Mesodermal cell (in vitro differentiated cells): ENCODE measurements around the gene KCTD8.

Experiments used
- H3K27ac ChIP-seq: 2 replicates; pipeline ENCODE4 v1.7.0; 2013; ENCODE audit warnings: mild to moderate bottlenecking, low read depth, low read length, moderate library complexity; ENCODE audit not compliant: severe bottlenecking
- H3K36me3 ChIP-seq: 2 replicates; pipeline ENCODE4 v1.7.1; 2013; ENCODE audit warnings: mild to moderate bottlenecking, low read length, moderate library complexity; ENCODE audit not compliant: control insufficient read depth, insufficient read depth
- H3K4me1 ChIP-seq: one replicate; pipeline ENCODE4 v1.7.1; 2013; ENCODE audit warnings: mild to moderate bottlenecking, low read length; ENCODE audit not compliant: insufficient read depth, control insufficient read depth, poor library complexity, severe bottlenecking
- H3K4me3 ChIP-seq: 2 replicates; pipeline ENCODE4 v1.7.0; 2013; ENCODE audit warnings: low read length, control low read depth, mild to moderate bottlenecking; ENCODE audit not compliant: insufficient read depth, poor library complexity, severe bottlenecking; ENCODE audit errors: extremely low read depth
- H3K9me3 ChIP-seq: 2 replicates; pipeline ENCODE4 v1.7.1; 2013; ENCODE audit warnings: mild to moderate bottlenecking, low read length, moderate library complexity; ENCODE audit not compliant: control insufficient read depth
- WGBS, 2 experiments: methylation state at CpG; one replicate each; pipeline ENCODE4 v1.1.5; 2013; ENCODE audit warnings: missing lambda C conversion rate in 2 of 2; ENCODE audit not compliant: insufficient coverage in 2 of 2; 5-methylcytosine and 5-hydroxymethylcytosine counted together

Gene KCTD8

DNA sequence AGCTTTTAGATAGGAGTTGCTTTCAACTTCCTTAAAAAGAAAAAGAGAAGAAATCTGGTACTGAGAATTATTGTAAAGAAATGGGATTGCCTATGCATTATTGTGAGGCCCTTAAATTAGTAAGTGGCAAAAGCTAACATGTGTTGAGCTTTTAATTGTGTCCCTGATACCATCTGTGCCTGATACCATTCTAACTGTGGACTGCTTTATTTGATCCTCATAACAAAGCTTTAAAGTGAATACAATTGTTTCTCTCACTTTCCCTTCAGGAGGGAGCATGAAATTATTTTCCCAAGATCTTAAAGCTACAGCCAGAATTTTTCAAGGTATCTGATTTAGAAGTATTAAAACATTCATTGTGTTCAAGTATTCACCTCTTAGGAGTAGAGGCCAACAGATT lies 9.9 kb downstream of the KCTD8 start:
- Histone ChIP-seq H3K4me3 (no peak overlapping the region), H3K9me3 (no peaks in the 10 kb centered on the region), H3K36me3 (no peaks in the 10 kb centered on the region)

DNA sequence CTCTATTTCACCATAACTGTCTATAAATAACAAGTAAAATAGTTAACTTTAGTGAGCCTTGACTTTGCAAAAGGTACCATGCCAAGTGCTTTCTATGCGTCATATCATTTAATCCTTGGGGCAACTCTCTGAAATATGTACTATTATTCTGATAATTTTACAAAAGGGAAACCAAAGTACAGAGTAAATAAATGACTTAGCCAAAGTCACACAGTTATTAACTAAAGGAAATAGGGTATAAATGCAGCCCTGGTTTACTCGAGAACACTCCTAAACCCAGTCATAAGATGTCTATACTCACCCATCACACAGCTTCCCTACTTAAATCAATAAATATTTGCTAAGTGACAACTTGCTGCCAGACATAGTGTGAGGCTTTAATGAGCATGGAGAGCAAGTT lies 14.4 kb downstream of the KCTD8 start:
- Histone ChIP-seq H3K4me1 (no peaks in the 10 kb centered on the region), H3K4me3 (no peak overlapping the region), H3K36me3 (no peaks in the 10 kb centered on the region), H3K27ac (no peak overlapping the region), H3K9me3 (no peaks in the 10 kb centered on the region)
- WGBS, 2 experiments = no CpG with 5 or more reads among the region's 2 CpGs

More for the DNA sequence above, 9.9 kb downstream of the KCTD8 start:
- H3K4me1 ChIP-seq = no peaks in the 10 kb centered on the region
- H3K27ac ChIP-seq = no peak overlapping the region

DNA sequence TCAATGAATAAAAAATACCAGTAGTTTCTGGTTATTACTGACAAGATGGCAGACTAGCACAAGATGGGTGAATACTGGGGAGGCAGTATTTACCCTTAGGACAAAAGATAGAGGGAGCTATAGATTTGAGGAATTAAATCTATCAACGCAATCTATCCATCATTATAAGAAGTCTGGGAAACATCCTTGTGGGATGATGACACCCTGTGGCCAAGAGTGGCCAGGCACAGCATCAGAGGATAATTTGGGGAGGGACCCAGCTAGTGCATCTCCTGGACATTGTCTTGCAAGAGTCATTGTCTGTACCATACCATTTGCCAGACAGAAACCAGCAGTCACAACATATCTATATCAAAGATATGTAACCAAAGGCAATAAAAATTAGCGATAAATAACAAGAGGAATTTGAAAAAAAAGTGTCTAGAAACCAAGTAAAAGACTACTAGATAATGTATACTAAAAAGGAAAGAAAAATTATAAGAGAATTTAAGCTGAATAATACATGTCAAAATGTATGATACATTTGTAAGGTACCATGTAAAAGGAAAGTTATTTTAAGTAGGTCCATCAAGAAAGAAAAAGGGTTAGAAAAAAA lies 22.9 kb downstream of the KCTD8 start:
- Histone ChIP-seq H3K27ac (no peak overlapping the region), H3K9me3 (no peaks in the 10 kb centered on the region), H3K4me3 (no peak overlapping the region), H3K36me3 (no peaks in the 10 kb centered on the region), H3K4me1 (no peaks in the 10 kb centered on the region)
- no CpG with 5 or more reads among the region's 2 CpGs for WGBS, 2 experiments

DNA sequence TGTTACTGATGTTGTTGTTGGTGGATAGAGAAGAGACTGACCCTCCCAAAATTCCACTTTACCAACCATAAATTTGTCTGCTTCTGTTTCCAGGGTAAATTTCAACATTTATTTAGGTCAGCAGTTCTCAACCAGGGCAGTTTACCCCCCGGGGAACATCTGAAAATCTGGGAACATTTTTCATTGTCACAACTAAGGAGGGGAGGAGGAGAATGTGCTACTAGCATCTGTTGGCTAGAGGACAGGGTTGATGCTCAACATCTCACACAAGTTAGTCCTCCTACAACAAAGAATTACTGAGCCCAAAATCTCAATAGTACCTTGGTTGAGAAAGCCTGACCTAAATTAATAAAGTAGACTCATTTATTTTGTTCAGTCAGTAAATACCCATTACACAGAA lies 25.7 kb downstream of the KCTD8 start:
- no CpG with 5 or more reads among the region's 1 CpG for WGBS, 2 experiments
- Histone ChIP-seq H3K27ac (no peak overlapping the region), H3K36me3 (no peaks in the 10 kb centered on the region), H3K4me3 (no peak overlapping the region), H3K9me3 (no peaks in the 10 kb centered on the region), H3K4me1 (no peaks in the 10 kb centered on the region)

GRCh38 chr4:44421330-44422065 lies 27.1 kb downstream of the KCTD8 start:
- WGBS, 2 experiments = no CpG with 5 or more reads among the region's 2 CpGs
- Histone ChIP-seq H3K36me3 (no peaks in the 10 kb centered on the region), H3K9me3 (no peaks in the 10 kb centered on the region), H3K4me3 (no peak overlapping the region), H3K4me1 (no peaks in the 10 kb centered on the region), H3K27ac (no peak overlapping the region)

DNA sequence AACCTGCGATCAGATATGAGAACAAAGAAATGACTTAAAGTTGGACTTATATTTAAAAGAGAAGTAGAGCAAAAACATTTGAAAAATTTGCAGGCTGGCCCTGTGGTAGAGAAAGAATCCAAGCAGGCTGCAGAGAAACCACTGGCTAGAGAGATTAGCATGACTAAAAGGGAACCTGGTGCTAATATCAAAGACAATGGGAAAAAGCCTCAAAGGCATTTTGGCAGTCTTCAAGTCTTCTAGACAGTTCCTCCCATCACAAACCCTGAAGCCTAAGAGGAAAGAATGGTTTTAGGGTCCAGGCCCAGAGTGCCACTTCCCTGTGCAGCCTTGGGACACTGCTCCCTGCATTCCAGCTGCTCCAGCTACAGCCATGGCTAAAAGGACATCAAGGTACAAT lies 33.4 kb downstream of the KCTD8 start:
- no peaks in the 10 kb centered on the region for H3K9me3 ChIP-seq
- H3K27ac ChIP-seq = no peak overlapping the region
- H3K4me1 ChIP-seq = no peaks in the 10 kb centered on the region
- no peaks in the 10 kb centered on the region for H3K36me3 ChIP-seq
- H3K4me3 ChIP-seq = no peak overlapping the region
- 78 to 100% methylated on average over 1 of the region's 1 CpG for WGBS, 2 experiments

DNA sequence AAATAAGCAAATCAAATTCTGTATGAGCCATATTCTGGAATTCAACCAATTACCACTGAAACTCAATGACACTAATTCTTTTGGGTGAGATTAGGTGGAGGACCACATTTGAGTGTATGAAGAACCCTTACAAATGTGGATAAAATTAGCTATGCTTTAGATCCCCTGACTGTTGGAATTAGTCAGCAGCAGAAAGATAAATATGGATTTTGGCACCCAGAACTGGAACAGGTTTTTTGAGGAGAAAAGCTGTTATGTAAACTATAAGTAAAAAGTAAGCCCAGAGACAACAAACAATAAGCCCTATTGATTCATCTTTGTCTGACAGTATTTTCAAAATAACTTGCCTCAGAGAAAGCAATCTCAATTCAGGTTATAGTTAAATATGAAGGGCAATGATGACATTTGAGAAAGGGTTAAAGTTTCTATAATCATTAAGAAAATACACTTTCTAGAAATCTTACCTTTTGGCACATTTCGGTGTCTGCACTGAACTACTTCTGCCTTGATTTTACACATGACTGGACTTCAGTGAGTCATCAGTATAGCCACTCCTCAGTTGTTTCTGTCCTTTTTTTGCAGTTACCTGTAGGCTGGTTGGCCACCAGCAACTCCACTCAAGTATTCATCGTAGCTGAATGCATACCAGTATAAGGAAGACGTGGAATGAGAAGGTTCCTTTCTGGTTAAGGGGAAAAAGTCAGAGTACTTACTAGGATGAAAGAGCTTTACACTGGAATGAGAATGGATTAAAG lies 80.0 kb downstream of the KCTD8 start:
- no peaks in the 10 kb centered on the region for H3K9me3 ChIP-seq
- H3K4me3 ChIP-seq = no peak overlapping the region
- no peaks in the 10 kb centered on the region for H3K4me1 ChIP-seq
- no peaks in the 10 kb centered on the region for H3K36me3 ChIP-seq
- 89 to 94% methylated on average over 2 of the region's 3 CpGs for WGBS, 2 experiments
- H3K27ac ChIP-seq = no peak overlapping the region

- H3K9me3 ChIP-seq = no peaks in the 10 kb centered on the region
- no peaks in the 10 kb centered on the region for H3K36me3 ChIP-seq
- WGBS, 2 experiments = 76 to 82% methylated on average over 1 of the region's 3 CpGs
- no peaks in the 10 kb centered on the region for H3K4me1 ChIP-seq
- no peak overlapping the region for H3K4me3 ChIP-seq
- no peak overlapping the region for H3K27ac ChIP-seq
Observed at GRCh38 chr4:44354172-44354571, 94.4 kb downstream of the KCTD8 start.

- no peak overlapping the region for H3K4me3 ChIP-seq
- WGBS, 2 experiments = no CpG with 5 or more reads among the region's 3 CpGs
- no peak overlapping the region for H3K27ac ChIP-seq
- H3K9me3 ChIP-seq = no peaks in the 10 kb centered on the region
- H3K4me1 ChIP-seq = no peaks in the 10 kb centered on the region
- H3K36me3 ChIP-seq = no peaks in the 10 kb centered on the region
Observed at GRCh38 chr4:44351069-44351468, 97.5 kb downstream of the KCTD8 start.

DNA sequence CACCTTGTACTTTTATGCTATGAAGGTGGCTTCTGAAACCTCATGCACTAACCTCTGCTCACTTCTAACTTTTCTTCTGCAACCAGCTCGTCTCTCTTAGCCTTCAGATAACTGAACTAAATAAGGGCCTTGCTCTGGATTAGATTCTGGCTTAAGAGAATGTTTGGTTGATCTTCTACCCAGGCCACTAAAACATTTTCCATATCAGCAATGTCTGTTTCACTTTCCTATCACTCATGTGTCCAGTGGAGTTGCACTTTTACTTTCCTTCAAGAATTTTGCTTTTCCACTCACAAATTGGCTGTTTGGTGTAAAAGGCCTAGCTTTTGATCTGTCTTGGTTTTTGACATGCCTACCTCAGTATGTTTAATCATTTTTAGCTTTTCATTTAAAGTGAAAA lies 105.8 kb downstream of the KCTD8 start:
- no CpG with 5 or more reads among the region's 1 CpG for WGBS, 2 experiments
- H3K4me1 ChIP-seq = no peaks in the 10 kb centered on the region
- no peak overlapping the region for H3K27ac ChIP-seq
- no peaks in the 10 kb centered on the region for H3K9me3 ChIP-seq
- no peak overlapping the region for H3K4me3 ChIP-seq
- H3K36me3 ChIP-seq = no peaks in the 10 kb centered on the region

DNA sequence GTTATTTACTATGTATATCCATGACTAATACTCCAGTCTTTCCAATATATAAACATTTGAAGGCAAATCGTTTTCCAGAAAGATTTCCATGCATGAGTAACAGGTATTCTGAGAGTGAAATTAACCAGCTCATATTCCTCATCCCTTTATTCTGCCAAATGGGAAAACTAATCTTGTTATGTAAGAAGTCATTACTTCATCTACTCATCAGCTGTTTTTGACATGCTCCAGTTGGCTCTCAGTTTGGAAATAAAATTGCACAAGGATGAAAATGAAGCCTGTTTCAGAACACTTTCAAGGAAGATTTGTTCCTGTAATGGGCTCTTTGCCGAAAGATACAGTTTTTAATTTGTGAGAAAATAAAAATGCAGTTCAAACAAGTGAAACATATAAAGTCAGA lies 121.9 kb downstream of the KCTD8 start:
- Histone ChIP-seq H3K9me3 (no peaks in the 10 kb centered on the region), H3K4me3 (no peak overlapping the region), H3K36me3 (no peaks in the 10 kb centered on the region), H3K27ac (no peak overlapping the region), H3K4me1 (no peaks in the 10 kb centered on the region)
- WGBS, 2 experiments = no CpG with 5 or more reads among the region's 2 CpGs
